Trophoblast cell (in vitro differentiated cells and primary cell): ENCODE data around the gene CORO7.

Source experiments
- DNase-seq, 2 donors: peaks; one replicate each; pipeline ENCODE4 v3.0.0-alpha.2; 2016
- H2AFZ ChIP-seq: 2 replicates; pipeline ENCODE4 v1.6.1; 2013; ENCODE audit warnings: low read length, moderate library complexity, mild to moderate bottlenecking; ENCODE audit not compliant: insufficient read depth, poor library complexity
- H2AK5ac ChIP-seq: 2 replicates; pipeline ENCODE4 v1.6.1; 2013; ENCODE audit warnings: mild to moderate bottlenecking, low read length
- H2BK120ac ChIP-seq: 2 replicates; pipeline ENCODE4 v1.6.1; 2013; ENCODE audit warnings: low read length, mild to moderate bottlenecking, moderate library complexity; ENCODE audit not compliant: insufficient read depth, poor library complexity
- H2BK12ac ChIP-seq: 2 replicates; pipeline ENCODE4 v1.6.1; 2013; ENCODE audit warnings: mild to moderate bottlenecking, low read length, moderate library complexity
- H2BK5ac ChIP-seq: 2 replicates; pipeline ENCODE4 v1.6.1; 2013; ENCODE audit warnings: low read length, low read depth, moderate library complexity, mild to moderate bottlenecking; ENCODE audit not compliant: poor library complexity
- H3K14ac ChIP-seq: 2 replicates; pipeline ENCODE4 v1.6.1; 2013; ENCODE audit warnings: mild to moderate bottlenecking, low read length
- H3K18ac ChIP-seq: 2 replicates; pipeline ENCODE4 v1.6.1; 2013; ENCODE audit warnings: mild to moderate bottlenecking, low read length
- H3K23ac ChIP-seq: 2 replicates; pipeline ENCODE4 v1.6.1; 2013; ENCODE audit warnings: low read length
- H3K27ac ChIP-seq: 2 replicates; pipeline ENCODE4 v1.5.1; 2013; ENCODE audit warnings: low read depth, mild to moderate bottlenecking, inconsistent platforms, low read length, moderate library complexity
- H3K27me3 ChIP-seq: 2 replicates; pipeline ENCODE4 v1.6.1; 2013; ENCODE audit warnings: inconsistent platforms, mild to moderate bottlenecking, low read length, moderate library complexity; ENCODE audit not compliant: insufficient read depth
- H3K36me3 ChIP-seq, 2 experiments: 1 replicate in 1 of 2; 2 replicates in 1 of 2; pipeline ENCODE4 v1.6.1; 2013; ENCODE audit warnings: low read length in 2 of 2, mild to moderate bottlenecking in 2 of 2, moderate library complexity in 1 of 2; ENCODE audit not compliant: insufficient read depth in 2 of 2, control insufficient read depth in 1 of 2
- H3K4ac ChIP-seq: 2 replicates; pipeline ENCODE4 v1.6.1; 2013; ENCODE audit warnings: low read depth, mild to moderate bottlenecking, low read length, moderate library complexity
- H3K4me1 ChIP-seq, 2 experiments: 1 replicate in 1 of 2; 2 replicates in 1 of 2; pipeline ENCODE4 v1.6.1; 2013; ENCODE audit warnings: low read length in 2 of 2, mild to moderate bottlenecking in 2 of 2, moderate library complexity in 1 of 2; ENCODE audit not compliant: insufficient read depth in 2 of 2, control insufficient read depth in 1 of 2
- H3K4me2 ChIP-seq: 2 replicates; pipeline ENCODE4 v1.6.1; 2013; ENCODE audit warnings: inconsistent platforms, mild to moderate bottlenecking, low read length, moderate library complexity
- H3K4me3 ChIP-seq: 2 replicates; pipeline ENCODE4 v1.5.1; 2013; ENCODE audit warnings: mild to moderate bottlenecking, low read depth, low read length, inconsistent platforms
- H3K79me1 ChIP-seq: one replicate; pipeline ENCODE4 v1.6.1; 2013; ENCODE audit warnings: low read length
- H3K79me2 ChIP-seq: 2 replicates; pipeline ENCODE4 v1.6.1; 2013; ENCODE audit warnings: low read length, mild to moderate bottlenecking; ENCODE audit not compliant: control insufficient read depth, insufficient read depth, poor library complexity
- H3K9ac ChIP-seq: 2 replicates; pipeline ENCODE4 v1.6.1; 2013; ENCODE audit warnings: mild to moderate bottlenecking, low read length
- H3K9me3 ChIP-seq: 2 replicates; pipeline ENCODE4 v1.6.1; 2013; ENCODE audit warnings: low read depth, mild to moderate bottlenecking, control low read depth, inconsistent platforms, low read length; ENCODE audit not compliant: insufficient read depth
- H4K12ac ChIP-seq: 2 replicates; pipeline ENCODE4 v1.6.1; 2013; ENCODE audit warnings: low read depth, mild to moderate bottlenecking, low read length, moderate library complexity
- H4K8ac ChIP-seq: 2 replicates; pipeline ENCODE4 v1.6.1; 2013; ENCODE audit warnings: low read depth, mild to moderate bottlenecking, low read length, moderate library complexity
- H4K91ac ChIP-seq: one replicate; pipeline ENCODE4 v1.6.1; 2013; ENCODE audit warnings: low read depth, mild to moderate bottlenecking, low read length, moderate library complexity
- WGBS: extraction: QIAGEN DNeasy Blood & Tissue Kit; methylation state at CpG from one replicate; pipeline ENCODE4 v1.1.7; 2013; ENCODE audit warnings: missing lambda C conversion rate; ENCODE audit not compliant: insufficient read length, insufficient coverage; ENCODE audit errors: extremely low coverage; 5-methylcytosine and 5-hydroxymethylcytosine counted together

The CORO7 gene

DNA sequence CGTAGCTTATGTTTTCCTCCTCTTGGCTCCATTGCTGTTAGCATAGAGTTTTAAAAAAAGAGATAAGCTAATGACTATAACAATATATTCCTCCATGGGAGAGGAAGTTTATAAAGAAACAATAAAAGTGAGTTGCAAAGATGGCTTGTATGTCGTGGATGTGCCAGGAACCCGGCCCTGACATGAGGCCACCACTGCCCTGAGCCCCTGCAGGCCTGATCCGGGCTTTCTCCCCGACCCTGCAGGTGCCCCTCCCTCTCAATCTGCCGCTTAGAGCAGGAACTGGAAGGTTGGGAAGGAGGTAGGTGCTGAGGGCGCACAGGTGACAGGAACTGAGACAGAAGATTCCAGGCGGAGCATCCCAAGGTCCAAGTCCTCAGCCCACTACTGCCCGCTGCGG, 76.9 kb downstream of the CORO7 start:
- Histone ChIP-seq H3K4me1 (no peaks in the 10 kb centered on the region), H3K36me3 (peaks cover 60 to 69% of the 10 kb centered on the region in 2 experiments), H3K4me2 (no peak overlapping the region), H2BK12ac (no peak overlapping the region), H3K79me2 (peaks cover 3% of the 10 kb centered on the region), H2BK120ac (no peak overlapping the region), H3K4me3 (no peak overlapping the region), H3K18ac (no peak overlapping the region), H3K9me3 (peaks cover 2% of the 10 kb centered on the region), H3K79me1 (no peaks in the 10 kb centered on the region), H2BK5ac (no peak overlapping the region), H3K27ac (no peak overlapping the region), H4K12ac (no peak overlapping the region), H4K8ac (no peak overlapping the region), H3K27me3 (no peaks in the 10 kb centered on the region), H3K4ac (no peak overlapping the region), H2AFZ (no peak overlapping the region), H3K14ac (no peak overlapping the region), H4K91ac (no peak overlapping the region), H3K9ac (no peak overlapping the region), H2AK5ac (no peak overlapping the region), H3K23ac (no peak overlapping the region)
- DNase-seq = no peak
- no CpG with 5 or more reads among the region's 10 CpGs for WGBS

DNA sequence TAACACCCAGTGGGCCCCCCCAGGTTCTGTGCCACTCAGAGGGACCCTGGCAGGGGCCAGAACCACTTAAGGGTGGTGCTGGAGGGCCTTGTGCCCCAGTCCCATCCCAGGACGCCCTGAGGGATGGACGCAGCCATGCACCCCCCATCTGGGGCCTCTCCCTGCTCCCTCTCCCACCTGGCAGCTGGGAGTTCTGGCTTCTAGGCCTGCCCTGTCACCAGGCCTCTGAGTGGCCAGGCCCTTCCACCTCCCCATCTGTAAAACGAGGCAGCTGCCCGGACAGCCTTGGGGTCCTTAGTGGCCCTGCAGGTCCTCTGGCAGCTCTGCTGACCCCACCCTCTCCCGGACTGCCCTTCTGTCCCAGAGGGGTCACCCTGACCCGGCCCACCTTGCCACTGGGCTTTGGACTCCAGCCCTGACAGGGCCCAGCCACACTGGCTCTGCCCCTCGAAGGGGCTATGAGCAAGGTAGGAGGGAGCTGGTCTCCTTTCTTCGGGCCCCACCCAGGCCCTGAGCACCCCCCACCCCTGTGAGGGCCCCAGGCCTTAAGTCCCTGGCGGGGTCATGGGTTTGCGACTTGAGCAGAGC, 77.6 kb downstream of the CORO7 start:
- no peak overlapping the region for H3K14ac ChIP-seq
- no peak overlapping the region for H4K8ac ChIP-seq
- no CpG with 5 or more reads among the region's 10 CpGs for WGBS
- H3K36me3 ChIP-seq = peaks cover 61 to 69% of the 10 kb centered on the region in 2 experiments
- no peak overlapping the region for H3K9ac ChIP-seq
- H3K4me3 ChIP-seq = no peak overlapping the region
- H3K4me1 ChIP-seq = no peaks in the 10 kb centered on the region
- H3K4ac ChIP-seq = no peak overlapping the region
- no peak overlapping the region for H2AK5ac ChIP-seq
- H2BK5ac ChIP-seq = no peak overlapping the region
- no peak overlapping the region for H2BK12ac ChIP-seq
- no peak overlapping the region for H3K18ac ChIP-seq
- H3K4me2 ChIP-seq = no peak overlapping the region
- H3K79me2 ChIP-seq = peaks cover 3% of the 10 kb centered on the region
- H2BK120ac ChIP-seq = no peak overlapping the region
- H4K91ac ChIP-seq = no peak overlapping the region
- no peak overlapping the region for H3K27ac ChIP-seq
- H4K12ac ChIP-seq = no peak overlapping the region
- peaks cover 2% of the 10 kb centered on the region for H3K9me3 ChIP-seq
- no peak for DNase-seq
- no peak overlapping the region for H2AFZ ChIP-seq
- H3K79me1 ChIP-seq = no peaks in the 10 kb centered on the region
- no peaks in the 10 kb centered on the region for H3K27me3 ChIP-seq
- no peak overlapping the region for H3K23ac ChIP-seq

DNA sequence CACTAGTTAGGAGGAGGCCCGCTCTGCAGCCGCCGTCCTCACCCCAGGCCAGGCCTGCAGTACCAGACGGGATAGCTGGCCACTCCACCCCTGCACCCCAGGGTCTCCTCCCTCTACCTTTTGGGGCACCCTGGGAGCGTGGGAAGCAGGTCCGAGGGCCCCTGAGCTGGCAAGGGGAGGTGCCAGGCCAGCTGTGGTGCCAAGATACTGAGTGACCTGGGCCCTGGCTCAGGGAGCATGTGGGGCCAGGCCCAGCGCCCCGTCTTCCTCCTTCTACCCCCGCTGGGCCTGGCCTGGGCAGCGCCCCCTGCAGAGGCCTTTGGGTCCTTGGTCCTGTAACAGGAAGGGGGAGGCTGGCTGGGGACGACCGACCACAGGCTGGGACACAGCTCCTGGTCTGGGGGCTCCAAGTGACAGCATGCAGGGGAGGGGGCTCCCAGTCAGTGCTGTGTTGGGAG, 78.2 kb downstream of the CORO7 start:
- H3K27me3 ChIP-seq = no peaks in the 10 kb centered on the region
- no peak overlapping the region for H3K4me2 ChIP-seq
- no peak overlapping the region for H3K9ac ChIP-seq
- H3K23ac ChIP-seq = no peak overlapping the region
- no peaks in the 10 kb centered on the region for H3K79me1 ChIP-seq
- H4K8ac ChIP-seq = no peak overlapping the region
- DNase-seq = no peak
- no peak overlapping the region for H2BK12ac ChIP-seq
- no peak overlapping the region for H3K14ac ChIP-seq
- no peak overlapping the region for H3K27ac ChIP-seq
- H2BK120ac ChIP-seq = no peak overlapping the region
- no peak overlapping the region for H4K91ac ChIP-seq
- no peaks in the 10 kb centered on the region for H3K4me1 ChIP-seq
- H4K12ac ChIP-seq = peak overlapping the region; percentile 49
- no peak overlapping the region for H3K4me3 ChIP-seq
- H3K36me3 ChIP-seq = peaks cover 67 to 70% of the 10 kb centered on the region in 2 experiments
- no peak overlapping the region for H2BK5ac ChIP-seq
- peaks cover under 1% of the 10 kb centered on the region for H3K79me2 ChIP-seq
- no peak overlapping the region for H3K4ac ChIP-seq
- H2AK5ac ChIP-seq = no peak overlapping the region
- H2AFZ ChIP-seq = no peak overlapping the region
- WGBS = no CpG with 5 or more reads among the region's 12 CpGs
- H3K9me3 ChIP-seq = peaks cover 2% of the 10 kb centered on the region
- H3K18ac ChIP-seq = no peak overlapping the region

DNA sequence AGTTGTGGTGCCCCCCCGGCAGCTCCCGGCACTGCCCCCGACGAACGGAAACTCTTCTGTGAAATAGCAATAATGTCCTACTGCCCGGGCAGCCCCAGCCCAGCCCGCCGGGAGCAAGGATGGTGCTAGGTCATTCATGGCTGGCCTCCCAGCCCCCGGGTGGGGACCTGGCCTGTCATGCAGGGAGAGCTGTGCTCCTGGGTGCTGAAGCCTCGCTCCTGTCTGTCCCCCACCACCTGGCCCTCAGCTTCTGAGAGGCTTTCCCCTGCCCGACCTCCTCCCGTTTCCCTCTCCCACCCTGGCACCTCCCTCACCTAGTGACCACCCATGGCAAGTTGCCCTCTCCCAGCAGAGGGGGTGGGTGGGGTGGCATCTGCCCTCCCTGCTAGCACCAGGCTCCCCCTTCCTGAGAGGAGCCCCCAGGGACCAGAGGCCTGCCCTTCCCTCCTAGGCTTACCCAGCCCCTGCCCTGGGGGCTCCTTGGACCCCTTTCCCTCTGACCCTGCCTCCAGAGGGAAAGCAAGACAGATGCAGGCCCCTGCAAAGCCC, 78.8 kb downstream of the CORO7 start:
- Histone ChIP-seq H3K36me3 (peaks cover 68 to 71% of the 10 kb centered on the region in 2 experiments), H2AK5ac (no peak overlapping the region), H3K27ac (no peak overlapping the region), H3K79me1 (no peaks in the 10 kb centered on the region), H4K8ac (no peak overlapping the region), H3K4me1 (no peaks in the 10 kb centered on the region), H3K27me3 (no peaks in the 10 kb centered on the region), H2BK120ac (no peak overlapping the region), H3K79me2 (no peaks in the 10 kb centered on the region), H2AFZ (no peak overlapping the region), H4K91ac (no peak overlapping the region), H3K9me3 (peaks cover 2% of the 10 kb centered on the region), H3K9ac (no peak overlapping the region), H2BK12ac (no peak overlapping the region), H3K18ac (no peak overlapping the region), H3K4me2 (no peak overlapping the region), H3K4me3 (no peak overlapping the region), H3K4ac (no peak overlapping the region), H3K14ac (no peak overlapping the region), H4K12ac (no peak overlapping the region), H2BK5ac (no peak overlapping the region), H3K23ac (no peak overlapping the region)
- no CpG with 5 or more reads among the region's 12 CpGs for WGBS
- DNase-seq = no peak
